Mucosa of rectum (tissue), 2 donors: ENCODE results near the gene ZNRF2.

ENCODE experiments used
- H3K27ac ChIP-seq, 2 donors: one replicate each; pipeline ENCODE4 v1.7.0; 2013; ENCODE audit warnings: inconsistent platforms in 2 of 2, low read depth in 2 of 2, low read length in 2 of 2
- H3K27me3 ChIP-seq, 2 donors: one replicate each; pipeline ENCODE4 v1.7.0; 2013; ENCODE audit warnings: low read length in 2 of 2; ENCODE audit not compliant: control insufficient read depth in 2 of 2, insufficient read depth in 2 of 2
- H3K36me3 ChIP-seq, 2 donors: one replicate each; pipeline ENCODE4 v1.7.0; 2013; ENCODE audit warnings: low read length in 2 of 2; ENCODE audit not compliant: control insufficient read depth in 2 of 2, insufficient read depth in 2 of 2
- H3K4me1 ChIP-seq, 2 donors: one replicate each; pipeline ENCODE4 v1.7.0; 2013; ENCODE audit warnings: low read length in 2 of 2, mild to moderate bottlenecking in 1 of 2; ENCODE audit not compliant: control insufficient read depth in 2 of 2, insufficient read depth in 2 of 2
- H3K4me3 ChIP-seq, 2 donors: one replicate each; pipeline ENCODE4 v1.7.0; 2013; ENCODE audit warnings: low read length in 2 of 2
- H3K9ac ChIP-seq, 2 donors: one replicate each; pipeline ENCODE4 v1.7.0; 2013; ENCODE audit warnings: low read length in 2 of 2, low read depth in 1 of 2, mild to moderate bottlenecking in 1 of 2
- H3K9me3 ChIP-seq, 2 donors: one replicate each; pipeline ENCODE4 v1.7.0; 2013; ENCODE audit warnings: low read length in 2 of 2; ENCODE audit not compliant: control insufficient read depth in 2 of 2
- donor health status: healthy.
- donor health status: Normal muscosa, but diverticular disease.

Gene ZNRF2

GRCh38 chr7:30302656-30303311 lies 18.4 kb downstream of the ZNRF2 start:
- Histone ChIP-seq H3K4me3 (no peak overlapping the region), H3K27me3 (no peaks in the 10 kb centered on the region), H3K4me1 (peaks cover 18 to 23% of the 10 kb centered on the region in 2 donors), H3K9me3 (no peaks in the 10 kb centered on the region), H3K36me3 (no peaks in the 10 kb centered on the region), H3K27ac (no peak overlapping the region), H3K9ac (no peak overlapping the region)

- peak overlapping the region in 1 of 2 donors; percentile 58 for H3K27ac ChIP-seq
- no peak overlapping the region for H3K9ac ChIP-seq
- no peak overlapping the region for H3K4me3 ChIP-seq
- H3K9me3 ChIP-seq = no peaks in the 10 kb centered on the region
- H3K36me3 ChIP-seq = no peaks in the 10 kb centered on the region
- H3K27me3 ChIP-seq = no peaks in the 10 kb centered on the region
- H3K4me1 ChIP-seq = peaks cover 18 to 23% of the 10 kb centered on the region in 2 donors
Measured at GRCh38 chr7:30303312-30304039, 19.1 kb downstream of the ZNRF2 start.

GRCh38 chr7:30304177-30304884 lies 19.9 kb downstream of the ZNRF2 start:
- peak overlapping the region; percentile 58 to 61 for H3K27ac ChIP-seq
- peaks cover 18 to 23% of the 10 kb centered on the region in 2 donors for H3K4me1 ChIP-seq
- no peaks in the 10 kb centered on the region for H3K27me3 ChIP-seq
- no peak overlapping the region for H3K9ac ChIP-seq
- H3K9me3 ChIP-seq = no peaks in the 10 kb centered on the region
- no peaks in the 10 kb centered on the region for H3K36me3 ChIP-seq
- peak overlapping the region in 1 of 2 donors; percentile 32 for H3K4me3 ChIP-seq

- H3K4me1 ChIP-seq = peaks cover 27% of the 10 kb centered on the region in 2 donors
- no peaks in the 10 kb centered on the region for H3K36me3 ChIP-seq
- H3K27me3 ChIP-seq = no peaks in the 10 kb centered on the region
- no peak overlapping the region for H3K9ac ChIP-seq
- H3K9me3 ChIP-seq = no peaks in the 10 kb centered on the region
- H3K4me3 ChIP-seq = no peak overlapping the region
- H3K27ac ChIP-seq = no peak overlapping the region
Measured at GRCh38 chr7:30306976-30307375, 22.6 kb downstream of the ZNRF2 start.

- no peaks in the 10 kb centered on the region for H3K9me3 ChIP-seq
- H3K4me3 ChIP-seq = no peak overlapping the region
- peaks cover 21 to 26% of the 10 kb centered on the region in 2 donors for H3K4me1 ChIP-seq
Measured at GRCh38 chr7:30308389-30308788, 24.0 kb downstream of the ZNRF2 start.

GRCh38 chr7:30309302-30309701 lies 24.9 kb downstream of the ZNRF2 start:
- H3K9me3 ChIP-seq = no peaks in the 10 kb centered on the region
- H3K36me3 ChIP-seq = no peaks in the 10 kb centered on the region
- no peaks in the 10 kb centered on the region for H3K27me3 ChIP-seq
- H3K9ac ChIP-seq = no peak overlapping the region
- H3K4me3 ChIP-seq = no peak overlapping the region
- H3K27ac ChIP-seq = no peak overlapping the region
- H3K4me1 ChIP-seq = peaks cover 14 to 18% of the 10 kb centered on the region in 2 donors

More at GRCh38 chr7:30308389-30308788, 24.0 kb downstream of the ZNRF2 start:
- Histone ChIP-seq H3K36me3 (no peaks in the 10 kb centered on the region), H3K27me3 (no peaks in the 10 kb centered on the region), H3K27ac (no peak overlapping the region), H3K9ac (no peak overlapping the region)

GRCh38 chr7:30309842-30310435 lies 25.5 kb downstream of the ZNRF2 start:
- Histone ChIP-seq H3K27me3 (no peaks in the 10 kb centered on the region), H3K36me3 (no peaks in the 10 kb centered on the region), H3K27ac (no peak overlapping the region), H3K9ac (no peak overlapping the region), H3K4me1 (peaks cover 11 to 16% of the 10 kb centered on the region in 2 donors), H3K4me3 (no peak overlapping the region), H3K9me3 (no peaks in the 10 kb centered on the region)

- Histone ChIP-seq H3K4me1 (peaks cover 9 to 16% of the 10 kb centered on the region in 2 donors), H3K9me3 (no peaks in the 10 kb centered on the region), H3K36me3 (no peaks in the 10 kb centered on the region), H3K27me3 (no peaks in the 10 kb centered on the region), H3K4me3 (no peak overlapping the region), H3K9ac (no peak overlapping the region), H3K27ac (no peak overlapping the region)
Measured at GRCh38 chr7:30310674-30311362, 26.4 kb downstream of the ZNRF2 start.

GRCh38 chr7:30312178-30312577 lies 27.8 kb downstream of the ZNRF2 start:
- Histone ChIP-seq H3K36me3 (no peaks in the 10 kb centered on the region), H3K27me3 (no peaks in the 10 kb centered on the region), H3K9ac (no peak overlapping the region), H3K9me3 (no peaks in the 10 kb centered on the region), H3K4me1 (peaks cover 7 to 9% of the 10 kb centered on the region in 2 donors), H3K4me3 (no peak overlapping the region), H3K27ac (no peak overlapping the region)
